WTC11 (cell line): ENCODE results near the gene ETV6. TPM values are rescaled to one million over a fixed set of nuclear protein-coding genes. Genes with fewer than 3 reads are reported as not detected.

Source experiments
- ATAC-seq: fragments of 200-7000 bp; cut with Tn5 transposase; 2 replicates; pipeline ENCODE4 v1.10.0; 2021; ENCODE audit warnings: mild to moderate bottlenecking, moderate library complexity
- Bru-seq: library from RNA; stranded (reverse); fragments of 400-500 nt; gene quantifications from one replicate; lab custom pipeline; 2021; lab: Mats Ljungman, UMichigan
- CTCF ChIA-PET: fragments of 300-600 bp; sonication (Branson Sonifier 250); formaldehyde crosslinking; loops from one replicate; lab custom pipeline; 2021; ENCODE audit warnings: antibody characterized with exemption; lab: Charles Lee
- POLR2A ChIA-PET: fragments of 350-600 bp; sonication (Branson Sonifier 250); formaldehyde crosslinking; loops from one replicate; lab custom pipeline; 2021; ENCODE audit warnings: antibody characterized with exemption; lab: Charles Lee
- DNase-seq: peaks from one replicate; pipeline ENCODE4 v3.0.0; 2021; ENCODE audit warnings: low spot score
- H3K27ac Mint-ChIP-seq: 2 replicates; pipeline ENCODE4 v1.8.0; 2021; ENCODE audit warnings: mixed read lengths
- H3K27me3 Mint-ChIP-seq: 2 replicates; pipeline ENCODE4 v1.8.0; 2021; ENCODE audit warnings: low read depth, mild to moderate bottlenecking, moderate library complexity, mixed read lengths
- H3K36me3 Mint-ChIP-seq: 2 replicates; pipeline ENCODE4 v1.8.0; 2021; ENCODE audit warnings: mixed read lengths
- H3K4me1 Mint-ChIP-seq: 2 replicates; pipeline ENCODE4 v1.8.0; 2022; ENCODE audit warnings: mixed read lengths
- H3K4me3 Mint-ChIP-seq: 2 replicates; pipeline ENCODE4 v1.8.0; 2021; ENCODE audit warnings: mild to moderate bottlenecking, moderate library complexity, mixed read lengths
- H3K9me3 Mint-ChIP-seq: 2 replicates; pipeline ENCODE4 v1.8.0; 2021; ENCODE audit warnings: mixed read lengths
- ARID4B ChIP-seq: sonication (generic); formaldehyde crosslinking; IDR thresholded peaks from 2 replicates; pipeline ENCODE4 v1.8.0; 2023; ENCODE audit warnings: missing genetic modification reagents, mild to moderate bottlenecking, borderline replicate concordance
- ATF6 ChIP-seq: sonication (generic); formaldehyde crosslinking; IDR thresholded peaks from 2 replicates; pipeline ENCODE4 v1.8.1; 2023; ENCODE audit warnings: mild to moderate bottlenecking, missing genetic modification reagents
- CREM ChIP-seq: sonication (generic); formaldehyde crosslinking; IDR thresholded peaks from 2 replicates; pipeline ENCODE4 v1.8.1; 2022; ENCODE audit warnings: mild to moderate bottlenecking, missing genetic modification reagents, moderate library complexity
- ETV6 ChIP-seq: sonication (generic); formaldehyde crosslinking; IDR thresholded peaks from 2 replicates; pipeline ENCODE4 v1.8.1; 2022; ENCODE audit warnings: mild to moderate bottlenecking, missing genetic modification reagents
- FOXP4 ChIP-seq: sonication (generic); formaldehyde crosslinking; IDR thresholded peaks from 2 replicates; pipeline ENCODE4 v1.8.0; 2022; ENCODE audit warnings: mild to moderate bottlenecking, missing genetic modification reagents
- GRHL2 ChIP-seq: fragments of 250-450 bp; sonication (Bioruptor Pico); IDR thresholded peaks from 2 replicates; pipeline ENCODE4 v1.8.0; 2022; ENCODE audit warnings: mild to moderate bottlenecking, moderate library complexity; ENCODE audit not compliant: insufficient replicate concordance, severe bottlenecking
- PREB ChIP-seq: sonication (generic); formaldehyde crosslinking; IDR thresholded peaks from 2 replicates; pipeline ENCODE4 v1.8.1; 2022; ENCODE audit warnings: mild to moderate bottlenecking, missing genetic modification reagents, moderate library complexity, borderline replicate concordance
- PRRX2 ChIP-seq: fragments of 250-450 bp; sonication (Bioruptor Pico); IDR thresholded peaks from 2 replicates; pipeline ENCODE4 v1.8.0; 2021; ENCODE audit warnings: mild to moderate bottlenecking
- SOX15 ChIP-seq: fragments of 250-450 bp; sonication (Bioruptor Pico); IDR thresholded peaks from 2 replicates; pipeline ENCODE4 v1.9.0; 2021; ENCODE audit warnings: mild to moderate bottlenecking
- ZNF423 ChIP-seq: fragments of 250-450 bp; sonication (Bioruptor Pico); IDR thresholded peaks from 2 replicates; pipeline ENCODE4 v2.1.2; 2022; ENCODE audit warnings: mild to moderate bottlenecking, moderate library complexity
- ZNF425 ChIP-seq: fragments of 250-450 bp; sonication (Bioruptor Pico); conservative IDR thresholded peaks from 2 replicates; pipeline ENCODE4 v1.9.0; 2021; ENCODE audit warnings: mild to moderate bottlenecking
- ZNF671 ChIP-seq: fragments of 250-450 bp; sonication (Bioruptor Pico); IDR thresholded peaks from 2 replicates; pipeline ENCODE4 v1.8.0; 2021; ENCODE audit warnings: mild to moderate bottlenecking
- long read RNA-seq, 3 experiments: library from RNA in 1 of 3; library from capped mRNA in 1 of 3; library from polyadenylated mRNA in 1 of 3; unstranded in 2 of 3; stranded (forward) in 1 of 3; transcript quantifications; one replicate each; pipeline ENCODE4 v2.0.0, GENCODE V29; 2021
- total RNA-seq: library from RNA; stranded (reverse); gene quantifications from 3 replicates; pipeline ENCODE4 v1.2.3, GENCODE V29; 2021

Gene ETV6
- total RNA-seq (13.8 to 23.5 TPM (median 16.7 TPM) in 3 replicates), Bru-seq, nascent RNA (percentile 75 among the genes with signal in this experiment)
- long read RNA-seq, experiment 1, full-length matches to known transcripts: 31 of 72 reads
- long read RNA-seq, experiment 1, partial matches to known transcripts: 6 of 72 reads
- long read RNA-seq, experiment 1, other reads (novel, unspliced or antisense): 35 of 72 reads
- long read RNA-seq, experiment 2, full-length matches to known transcripts: 3 of 15 reads
- long read RNA-seq, experiment 2, partial matches to known transcripts: 1 of 15 reads
- long read RNA-seq, experiment 2, other reads (novel, unspliced or antisense): 11 of 15 reads
- long read RNA-seq, experiment 3, partial matches to known transcripts: 1 of 3 reads
- long read RNA-seq, experiment 3, other reads (novel, unspliced or antisense): 2 of 3 reads

- Mint-ChIP-seq H3K4me3 (peak within 1 kb of the TSS; percentile 93), H3K27ac (peak within 1 kb of the TSS; percentile 99), H3K9me3 (no peaks in the 10 kb centered on the region), H3K4me1 (peaks cover 42% of the 10 kb centered on the region), H3K27me3 (no peaks in the 10 kb centered on the region), H3K36me3 (no peaks in the 10 kb centered on the region)
- TF ChIP-seq PREB (CRISPR knock-in tag): no peak
- 0 out of 2 replicates have a peak, but pooled peaks have one; percentile 28 for TF ChIP-seq ETV6 (CRISPR knock-in tag)
- no peak for TF ChIP-seq GRHL2 (CRISPR knock-in tag)
- TF ChIP-seq ZNF423 (CRISPR knock-in tag): peak; percentile 21; the same call in 1 of the 2 replicates
- TF ChIP-seq ATF6 (CRISPR knock-in tag): no peak
- 0 out of 2 replicates have a peak, but pooled peaks have one; percentile 28 for TF ChIP-seq PRRX2 (CRISPR knock-in tag)
- no peak for TF ChIP-seq CREM (CRISPR knock-in tag)
- TF ChIP-seq ZNF671 (CRISPR knock-in tag): no peak
- ATAC-seq: peak; percentile 43
- ChIA-PET POLR2A (interaction anchor here (0.5 to 1.5 kb wide), 5 partner anchors 10 to 243 kb away, joined by 3 to 5 read pairs (median 4); no protein-coding TSS in a partner anchor), CTCF (interaction anchor here (0.6 to 1.4 kb wide), 9 partner anchors 14 to 384 kb away, joined by 3 to 6 read pairs (median 3); no protein-coding TSS in a partner anchor)
- peak; percentile 48 for DNase-seq
Observed at GRCh38 chr12:11649413-11650285, at the start of gene ETV6. ETV6 (plus strand) TSS chr12:11649674; CDS start chr12:11650128, 454 bp downstream.

- Mint-ChIP-seq H3K4me3 (no peak overlapping the region), H3K27ac (no peak overlapping the region), H3K36me3 (no peaks in the 10 kb centered on the region), H3K9me3 (no peaks in the 10 kb centered on the region), H3K4me1 (peaks cover 41% of the 10 kb centered on the region), H3K27me3 (no peaks in the 10 kb centered on the region; the same call in 1 of the 2 replicates)
- ChIA-PET CTCF (no interaction called here), POLR2A (no interaction called here)
- no peak for DNase-seq
- ATAC-seq: no peak
- TF ChIP-seq SOX15 (CRISPR knock-in tag) (no peak), ARID4B (no peak), FOXP4 (CRISPR knock-in tag) (no peak), ZNF425 (no peak), ZNF671 (CRISPR knock-in tag) (no peak)
Observed at GRCh38 chr12:11600199-11600598, 49.3 kb upstream of the ETV6 start.
